ENCODE data around the gene CD200R1. TPM values are rescaled to one million over a fixed set of nuclear protein-coding genes. Genes with fewer than 3 reads are reported as not detected.

CD200R1 gene
- total and polyA plus RNA-seq, 8 donors = 0.25 to 19.3 (median 2.2) TPM; not detected in 2

GRCh38 chr3:112982710-112983109, 7.8 kb upstream of the CD200R1 start:
- Histone ChIP-seq H3K36me3 (no peaks in the 10 kb centered on the region), H3K9me3 (no peaks in the 10 kb centered on the region), H3K27me3 (no peaks in the 10 kb centered on the region), H3K4me1 (peaks cover 0 to 8% (median 3%) of the 10 kb centered on the region in 4 donors), H3K4me3 (no peak overlapping the region), H3K27ac (no peak overlapping the region)
- 6 to 24% (median 13%) methylated on average over 1 of the region's 1 CpG for WGBS, 5 donors
- no peak for DNase-seq
- TF ChIP-seq POLR2A (IDR thresholded peaks at IDR 0.05) (no peak), EP300 (IDR thresholded peaks at IDR 0.05) (no peak), CTCF (IDR thresholded peaks at IDR 0.05) (no peak), POLR2AphosphoS5 (IDR thresholded peaks at IDR 0.05) (no peak)
- intact Hi-C loops (cut with DNase I; ENCODE audit: low total_unique reads) = no loop called here

- no peak for DNase-seq
- WGBS, 5 donors = 5 to 31% (median 11%) methylated on average over 1 of the region's 1 CpG
- H3K4me1 ChIP-seq = peaks cover 0 to 8% (median 3%) of the 10 kb centered on the region in 4 donors
- H3K27ac ChIP-seq = no peak overlapping the region
- TF ChIP-seq EP300 (IDR thresholded peaks at IDR 0.05) (no peak), POLR2A (IDR thresholded peaks at IDR 0.05) (no peak), CTCF (IDR thresholded peaks at IDR 0.05) (no peak), POLR2AphosphoS5 (IDR thresholded peaks at IDR 0.05) (no peak)
- H3K36me3 ChIP-seq = no peaks in the 10 kb centered on the region
- H3K4me3 ChIP-seq = no peak overlapping the region
- intact Hi-C loops (cut with DNase I; ENCODE audit: low total_unique reads) = no loop called here
- H3K27me3 ChIP-seq = no peaks in the 10 kb centered on the region
- no peaks in the 10 kb centered on the region for H3K9me3 ChIP-seq
Measured at GRCh38 chr3:112980080-112980479, 5.2 kb upstream of the CD200R1 start.

- WGBS, 5 donors = 68 to 82% (median 79%) methylated on average over 1 of the region's 1 CpG
- peak in 1 of 2 donors; percentile 65 for DNase-seq
- H3K4me3 ChIP-seq = no peak overlapping the region
- TF ChIP-seq POLR2AphosphoS5 (IDR thresholded peaks at IDR 0.05) (no peak), EP300 (IDR thresholded peaks at IDR 0.05) (no peak), CTCF (IDR thresholded peaks at IDR 0.05) (peak in 4 of 7 experiments; percentile 43 to 75 (median 62)), POLR2A (IDR thresholded peaks at IDR 0.05) (no peak)
- H3K27ac ChIP-seq = no peak overlapping the region
- H3K4me1 ChIP-seq = peaks cover 0 to 3% (median 1%) of the 10 kb centered on the region in 4 donors
- intact Hi-C loops (cut with DNase I; ENCODE audit: low total_unique reads) = loop anchor here (10.0 kb wide), 1 partner anchor 245 kb away; no protein-coding TSS in a partner anchor
- no peaks in the 10 kb centered on the region for H3K27me3 ChIP-seq
- H3K36me3 ChIP-seq = no peaks in the 10 kb centered on the region
- H3K9me3 ChIP-seq = no peaks in the 10 kb centered on the region
Measured at GRCh38 chr3:112979244-112979832, 4.4 kb upstream of the CD200R1 start.

- DNase-seq = no peak
- Histone ChIP-seq H3K4me3 (no peak overlapping the region), H3K9me3 (no peaks in the 10 kb centered on the region), H3K27me3 (no peaks in the 10 kb centered on the region), H3K4me1 (no peaks in the 10 kb centered on the region), H3K36me3 (no peaks in the 10 kb centered on the region), H3K27ac (no peak overlapping the region)
- WGBS, 5 donors = 53 to 83% (median 79%) methylated on average over 2 of the region's 2 CpGs
- intact Hi-C loops (cut with DNase I; ENCODE audit: low total_unique reads) = loop anchor here (10.0 kb wide), 1 partner anchor 242 kb away; no protein-coding TSS in a partner anchor
- TF ChIP-seq POLR2A (IDR thresholded peaks at IDR 0.05) = no peak
- TF ChIP-seq POLR2AphosphoS5 (IDR thresholded peaks at IDR 0.05) = no peak
- no peak for TF ChIP-seq EP300 (IDR thresholded peaks at IDR 0.05)
- TF ChIP-seq CTCF (IDR thresholded peaks at IDR 0.05) = no peak
Measured at GRCh38 chr3:112976953-112977352, 2.0 kb upstream of the CD200R1 start.
